K562 (cell line): Measurements from ENCODE around the gene GPATCH4. TPM values are rescaled to one million over a fixed set of nuclear protein-coding genes. Genes with fewer than 3 reads are reported as not detected.

ENCODE experiments used
- polyA plus RNA-seq, 8 experiments: library from polyadenylated mRNA; depleted of rRNA in 4 of 8; stranded (reverse) in 5 of 8; unstranded in 3 of 8; fragments of >200 nt; fragmentation: Nextera tagmentation in 2 of 8; fragmentation: Illumina TruSeq in 1 of 8; extraction: Ambion mirVana in 2 of 8; extraction: Trizol in 1 of 8; gene quantifications; 2 replicates each; pipeline versions ENCODE4 v1.2.1 to v1.2.3, GENCODE V29; 2011 to 2014; ENCODE audit warnings: inconsistent platforms in 1 of 8, missing spikeins in 1 of 8
- total RNA-seq, 7 experiments: library from RNA; depleted of rRNA in 6 of 7; stranded (reverse); fragments of >200 nt in 6 of 7; fragmentation: Illumina TruSeq in 2 of 7; extraction: Trizol in 2 of 7; gene quantifications; 2 replicates each; pipeline versions ENCODE4 v1.2.1 to v1.2.3, GENCODE V29; 2011 to 2021; ENCODE audit warnings: low replicate concordance in 1 of 7

The GPATCH4 gene
- total and polyA plus RNA-seq, 9 of the 15 experiments (the other 6 are each of a cell fraction or from before 2014, with no cell fraction given) = 43.7 to 105 (median 76.5) TPM

Other genes starting within 250 kb of the GPATCH4 start
Only the 7 nearest of the 15 such genes appear.
- gene MEF2D, start 100.7 kb downstream of the GPATCH4 start, total RNA-seq (2014; rRNA removed) = 5.4 and 6.5 TPM in 2 replicates
- gene MEF2D, start 100.7 kb downstream of the GPATCH4 start, total RNA-seq (2014; rRNA removed; fragmentation: Illumina TruSeq; extraction: Trizol) = 1.3 and 1.7 TPM in 2 replicates
- 2.6 and 2.7 TPM in 2 replicates for gene MEF2D, start 100.7 kb downstream of the GPATCH4 start, total RNA-seq (2015; rRNA removed; fragmentation: Illumina TruSeq; extraction: Trizol)
- 13.8 and 19.5 TPM in 2 replicates for gene MEF2D, start 100.7 kb downstream of the GPATCH4 start, total RNA-seq (2021)
- 2.2 and 4.6 TPM in 2 replicates for gene MEF2D, start 100.7 kb downstream of the GPATCH4 start, polyA plus RNA-seq (2011; rRNA removed)
- 5.0 and 8.2 TPM in 2 replicates for gene MEF2D, start 100.7 kb downstream of the GPATCH4 start, polyA plus RNA-seq (2014; fragmentation: Illumina TruSeq; extraction: Trizol)
- under 1 TPM; 0.10 TPM for gene MEF2D, start 100.7 kb downstream of the GPATCH4 start, polyA plus RNA-seq (2014; fragmentation: Nextera tagmentation; extraction: Ambion mirVana)
- 6.0 and 8.2 TPM in 2 replicates for gene MEF2D, start 100.7 kb downstream of the GPATCH4 start, polyA plus RNA-seq (2014; rRNA removed)
- gene IQGAP3, start 28.9 kb downstream of the GPATCH4 start, total RNA-seq (2014; rRNA removed) = 10.5 and 14.4 TPM in 2 replicates
- gene IQGAP3, start 28.9 kb downstream of the GPATCH4 start, total RNA-seq (2014; rRNA removed; fragmentation: Illumina TruSeq; extraction: Trizol) = 6.4 and 8.4 TPM in 2 replicates
- 9.2 and 10.8 TPM in 2 replicates for gene IQGAP3, start 28.9 kb downstream of the GPATCH4 start, total RNA-seq (2015; rRNA removed; fragmentation: Illumina TruSeq; extraction: Trizol)
- gene IQGAP3, start 28.9 kb downstream of the GPATCH4 start, total RNA-seq (2021) = 14.1 and 16.6 TPM in 2 replicates
- gene IQGAP3, start 28.9 kb downstream of the GPATCH4 start, polyA plus RNA-seq (2011; rRNA removed) = 14.1 and 32.1 TPM in 2 replicates
- 11.0 and 11.9 TPM in 2 replicates for gene IQGAP3, start 28.9 kb downstream of the GPATCH4 start, polyA plus RNA-seq (2014; fragmentation: Illumina TruSeq; extraction: Trizol)
- 1 to 10 TPM; 1.4 TPM for gene IQGAP3, start 28.9 kb downstream of the GPATCH4 start, polyA plus RNA-seq (2014; fragmentation: Nextera tagmentation; extraction: Ambion mirVana)
- 10.5 and 16.5 TPM in 2 replicates for gene IQGAP3, start 28.9 kb downstream of the GPATCH4 start, polyA plus RNA-seq (2014; rRNA removed)
- not detected in 2 replicates for gene TTC24, start 21.8 kb downstream of the GPATCH4 start, total RNA-seq (2014; rRNA removed)
- not detected in 2 replicates for gene TTC24, start 21.8 kb downstream of the GPATCH4 start, total RNA-seq (2014; rRNA removed; fragmentation: Illumina TruSeq; extraction: Trizol)
- not detected in 2 replicates for gene TTC24, start 21.8 kb downstream of the GPATCH4 start, total RNA-seq (2015; rRNA removed; fragmentation: Illumina TruSeq; extraction: Trizol)
- gene TTC24, start 21.8 kb downstream of the GPATCH4 start, total RNA-seq (2021) = not detected in 2 replicates
- gene TTC24, start 21.8 kb downstream of the GPATCH4 start, polyA plus RNA-seq (2011; rRNA removed) = not detected in 2 replicates
- gene TTC24, start 21.8 kb downstream of the GPATCH4 start, polyA plus RNA-seq (2014; fragmentation: Illumina TruSeq; extraction: Trizol) = not detected in 2 replicates
- gene TTC24, start 21.8 kb downstream of the GPATCH4 start, polyA plus RNA-seq (2014; fragmentation: Nextera tagmentation; extraction: Ambion mirVana) = not detected
- gene TTC24, start 21.8 kb downstream of the GPATCH4 start, polyA plus RNA-seq (2014; rRNA removed) = not detected in 2 replicates
- 122 and 150 TPM in 2 replicates for gene NAXE, start 9.7 kb downstream of the GPATCH4 start, total RNA-seq (2014; rRNA removed)
- gene NAXE, start 9.7 kb downstream of the GPATCH4 start, total RNA-seq (2014; rRNA removed; fragmentation: Illumina TruSeq; extraction: Trizol) = 76.6 and 99.9 TPM in 2 replicates
- gene NAXE, start 9.7 kb downstream of the GPATCH4 start, total RNA-seq (2015; rRNA removed; fragmentation: Illumina TruSeq; extraction: Trizol) = 90.0 and 93.1 TPM in 2 replicates
- 112 and 113 TPM in 2 replicates for gene NAXE, start 9.7 kb downstream of the GPATCH4 start, total RNA-seq (2021)
- gene NAXE, start 9.7 kb downstream of the GPATCH4 start, polyA plus RNA-seq (2011; rRNA removed) = 38.4 and 66.9 TPM in 2 replicates
- 136 and 137 TPM in 2 replicates for gene NAXE, start 9.7 kb downstream of the GPATCH4 start, polyA plus RNA-seq (2014; fragmentation: Illumina TruSeq; extraction: Trizol)
- 10 to 100 TPM; 27.3 to 38.2 TPM for gene NAXE, start 9.7 kb downstream of the GPATCH4 start, polyA plus RNA-seq (2014; fragmentation: Nextera tagmentation; extraction: Ambion mirVana)
- 77.2 and 85.8 TPM in 2 replicates for gene NAXE, start 9.7 kb downstream of the GPATCH4 start, polyA plus RNA-seq (2014; rRNA removed)
- gene HAPLN2, start 17.9 kb upstream of the GPATCH4 start, total RNA-seq (2014; rRNA removed) = 3.1 and 3.8 TPM in 2 replicates
- gene HAPLN2, start 17.9 kb upstream of the GPATCH4 start, total RNA-seq (2014; rRNA removed; fragmentation: Illumina TruSeq; extraction: Trizol) = not detected in 2 replicates
- 0.14 and 0.19 TPM in 2 replicates for gene HAPLN2, start 17.9 kb upstream of the GPATCH4 start, total RNA-seq (2015; rRNA removed; fragmentation: Illumina TruSeq; extraction: Trizol)
- gene HAPLN2, start 17.9 kb upstream of the GPATCH4 start, total RNA-seq (2021) = 3.6 and 5.2 TPM in 2 replicates
- gene HAPLN2, start 17.9 kb upstream of the GPATCH4 start, polyA plus RNA-seq (2011; rRNA removed) = 0.39 and 0.76 TPM in 2 replicates
- gene HAPLN2, start 17.9 kb upstream of the GPATCH4 start, polyA plus RNA-seq (2014; fragmentation: Illumina TruSeq; extraction: Trizol) = 0.17 TPM in 1 of 2 replicates, not detected in the other
- gene HAPLN2, start 17.9 kb upstream of the GPATCH4 start, polyA plus RNA-seq (2014; fragmentation: Nextera tagmentation; extraction: Ambion mirVana) = not detected
- gene HAPLN2, start 17.9 kb upstream of the GPATCH4 start, polyA plus RNA-seq (2014; rRNA removed) = 4.4 and 4.5 TPM in 2 replicates
- 0.12 TPM in 1 of 2 replicates, not detected in the other for gene BCAN, start 40.6 kb upstream of the GPATCH4 start, total RNA-seq (2014; rRNA removed)
- gene BCAN, start 40.6 kb upstream of the GPATCH4 start, total RNA-seq (2014; rRNA removed; fragmentation: Illumina TruSeq; extraction: Trizol) = not detected in 2 replicates
- 0.08 TPM in 1 of 2 replicates, not detected in the other for gene BCAN, start 40.6 kb upstream of the GPATCH4 start, total RNA-seq (2015; rRNA removed; fragmentation: Illumina TruSeq; extraction: Trizol)
- 0.22 TPM in 1 of 2 replicates, not detected in the other for gene BCAN, start 40.6 kb upstream of the GPATCH4 start, total RNA-seq (2021)
- gene BCAN, start 40.6 kb upstream of the GPATCH4 start, polyA plus RNA-seq (2011; rRNA removed) = 0.06 and 0.09 TPM in 2 replicates
- 0.19 and 0.33 TPM in 2 replicates for gene BCAN, start 40.6 kb upstream of the GPATCH4 start, polyA plus RNA-seq (2014; fragmentation: Illumina TruSeq; extraction: Trizol)
- gene BCAN, start 40.6 kb upstream of the GPATCH4 start, polyA plus RNA-seq (2014; fragmentation: Nextera tagmentation; extraction: Ambion mirVana) = under 1 TPM in 1 of 2 experiments, not detected in 1; 0.04 TPM
- 0.22 and 0.23 TPM in 2 replicates for gene BCAN, start 40.6 kb upstream of the GPATCH4 start, polyA plus RNA-seq (2014; rRNA removed)
- 5.8 and 6.6 TPM in 2 replicates for gene NES, start 75.9 kb upstream of the GPATCH4 start, total RNA-seq (2014; rRNA removed)
- gene NES, start 75.9 kb upstream of the GPATCH4 start, total RNA-seq (2014; rRNA removed; fragmentation: Illumina TruSeq; extraction: Trizol) = 3.3 and 4.1 TPM in 2 replicates
- 4.8 and 4.9 TPM in 2 replicates for gene NES, start 75.9 kb upstream of the GPATCH4 start, total RNA-seq (2015; rRNA removed; fragmentation: Illumina TruSeq; extraction: Trizol)
- gene NES, start 75.9 kb upstream of the GPATCH4 start, total RNA-seq (2021) = 5.5 and 8.6 TPM in 2 replicates
- 2.7 TPM in 2 replicates for gene NES, start 75.9 kb upstream of the GPATCH4 start, polyA plus RNA-seq (2011; rRNA removed)
- gene NES, start 75.9 kb upstream of the GPATCH4 start, polyA plus RNA-seq (2014; fragmentation: Illumina TruSeq; extraction: Trizol) = 5.4 and 6.3 TPM in 2 replicates
- under 1 TPM; 0.10 to 0.13 TPM for gene NES, start 75.9 kb upstream of the GPATCH4 start, polyA plus RNA-seq (2014; fragmentation: Nextera tagmentation; extraction: Ambion mirVana)
- 2.5 and 4.2 TPM in 2 replicates for gene NES, start 75.9 kb upstream of the GPATCH4 start, polyA plus RNA-seq (2014; rRNA removed)